ES-I3 (cell line): ENCODE data around the gene SNX32.
A peak's percentile ranks its signal among the peaks of the same experiment; 100 is the strongest.

Source experiments
- H3K36me3 ChIP-seq: 2 replicates; pipeline ENCODE4 v1.6.1; 2013; ENCODE audit warnings: mild to moderate bottlenecking, low read length, control low read depth, moderate library complexity; ENCODE audit not compliant: insufficient read depth
- H3K4me1 ChIP-seq: 2 replicates; pipeline ENCODE4 v1.6.1; 2013; ENCODE audit warnings: mild to moderate bottlenecking, control low read depth, low read length; ENCODE audit not compliant: insufficient read depth
- H3K9ac ChIP-seq: 2 replicates; pipeline ENCODE4 v1.6.1; 2013; ENCODE audit warnings: low read depth, mild to moderate bottlenecking, low read length, moderate library complexity
- H3K9me3 ChIP-seq: 2 replicates; pipeline ENCODE4 v1.6.1; 2013; ENCODE audit warnings: mild to moderate bottlenecking, low read length, moderate library complexity; ENCODE audit not compliant: control insufficient read depth, insufficient read depth

SNX32 gene

GRCh38 chr11:65854161-65854592, 20.4 kb downstream of the SNX32 start:
- Histone ChIP-seq H3K4me1 (no peaks in the 10 kb centered on the region), H3K9me3 (peaks cover 8% of the 10 kb centered on the region; the same call in 1 of the 2 replicates), H3K36me3 (peaks cover 20% of the 10 kb centered on the region), H3K9ac (no peak overlapping the region)

DNA sequence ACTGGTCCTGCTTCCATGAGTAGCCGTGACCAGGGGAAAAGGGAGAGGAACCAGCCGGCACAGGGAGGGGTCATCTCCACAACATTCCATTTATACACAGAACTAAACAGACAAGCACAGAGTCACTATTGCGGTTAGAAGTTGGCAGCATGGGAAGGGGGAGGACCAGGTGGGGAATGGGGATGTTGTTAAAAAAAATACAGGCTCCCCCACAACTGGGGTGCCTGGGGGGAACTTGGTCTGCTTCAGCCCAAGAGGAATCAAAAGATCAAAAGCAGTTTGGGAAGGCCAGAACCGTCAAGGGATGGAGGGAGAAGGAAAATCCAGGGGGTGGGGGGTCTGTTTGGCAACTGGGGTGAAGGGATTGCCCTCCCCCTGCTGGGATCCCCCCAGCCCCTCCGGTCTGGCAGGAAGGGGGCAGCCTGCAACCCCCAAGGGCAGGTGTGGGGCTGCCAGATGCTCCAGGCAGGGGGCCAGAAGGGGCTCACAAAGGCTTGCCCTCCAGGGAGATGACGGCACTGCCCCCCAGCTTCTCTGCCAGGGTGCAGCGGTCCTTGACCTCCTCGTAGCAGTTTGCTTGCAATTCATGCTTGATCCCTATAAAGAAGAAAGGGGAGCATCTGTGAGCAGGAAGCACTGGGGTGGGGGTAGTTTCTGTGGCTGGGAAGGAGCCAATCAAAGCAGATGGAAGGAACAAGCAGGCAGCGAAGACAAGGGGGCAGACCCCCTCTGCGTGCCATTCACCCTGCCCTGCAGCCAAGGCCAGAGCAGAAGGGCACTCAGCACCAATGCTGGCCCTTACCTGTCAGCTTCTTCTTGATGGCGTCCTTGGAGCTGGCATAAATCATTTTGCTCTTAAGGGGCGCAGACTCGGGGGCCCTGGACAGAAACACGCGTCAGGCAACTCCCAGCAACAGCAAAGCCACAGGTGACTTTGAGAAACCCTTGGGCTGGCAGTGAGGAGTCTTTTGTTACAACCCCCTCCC, 21.4 kb downstream of the SNX32 start:
- Histone ChIP-seq H3K9me3 (peaks cover 8% of the 10 kb centered on the region; the same call in 1 of the 2 replicates), H3K9ac (no peak overlapping the region), H3K4me1 (no peaks in the 10 kb centered on the region), H3K36me3 (peaks cover 20% of the 10 kb centered on the region)

DNA sequence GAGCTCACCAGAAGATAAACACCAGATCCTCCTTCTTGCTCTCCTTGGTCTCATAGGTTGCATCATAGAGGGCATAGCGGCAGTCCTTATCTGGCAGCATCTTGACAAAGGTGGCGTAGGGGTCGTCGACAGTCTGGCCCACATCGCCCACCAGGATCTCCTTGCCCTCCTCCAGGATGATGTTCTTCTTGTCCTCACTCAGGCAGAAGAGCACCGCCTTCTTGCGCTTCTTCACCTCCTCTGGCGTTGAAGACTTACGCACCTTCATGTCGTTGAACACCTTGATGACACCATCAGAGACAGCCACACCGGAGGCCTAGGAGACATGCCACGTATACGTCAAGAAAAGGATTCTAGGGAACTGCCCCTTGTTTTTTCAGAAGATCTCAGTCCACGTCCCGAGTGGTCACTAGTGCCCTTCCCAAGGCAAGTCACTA, 22.2 kb downstream of the SNX32 start:
- Histone ChIP-seq H3K9me3 (peaks cover 8% of the 10 kb centered on the region; the same call in 1 of the 2 replicates), H3K9ac (no peak overlapping the region), H3K36me3 (peaks cover 20% of the 10 kb centered on the region), H3K4me1 (no peaks in the 10 kb centered on the region)

DNA sequence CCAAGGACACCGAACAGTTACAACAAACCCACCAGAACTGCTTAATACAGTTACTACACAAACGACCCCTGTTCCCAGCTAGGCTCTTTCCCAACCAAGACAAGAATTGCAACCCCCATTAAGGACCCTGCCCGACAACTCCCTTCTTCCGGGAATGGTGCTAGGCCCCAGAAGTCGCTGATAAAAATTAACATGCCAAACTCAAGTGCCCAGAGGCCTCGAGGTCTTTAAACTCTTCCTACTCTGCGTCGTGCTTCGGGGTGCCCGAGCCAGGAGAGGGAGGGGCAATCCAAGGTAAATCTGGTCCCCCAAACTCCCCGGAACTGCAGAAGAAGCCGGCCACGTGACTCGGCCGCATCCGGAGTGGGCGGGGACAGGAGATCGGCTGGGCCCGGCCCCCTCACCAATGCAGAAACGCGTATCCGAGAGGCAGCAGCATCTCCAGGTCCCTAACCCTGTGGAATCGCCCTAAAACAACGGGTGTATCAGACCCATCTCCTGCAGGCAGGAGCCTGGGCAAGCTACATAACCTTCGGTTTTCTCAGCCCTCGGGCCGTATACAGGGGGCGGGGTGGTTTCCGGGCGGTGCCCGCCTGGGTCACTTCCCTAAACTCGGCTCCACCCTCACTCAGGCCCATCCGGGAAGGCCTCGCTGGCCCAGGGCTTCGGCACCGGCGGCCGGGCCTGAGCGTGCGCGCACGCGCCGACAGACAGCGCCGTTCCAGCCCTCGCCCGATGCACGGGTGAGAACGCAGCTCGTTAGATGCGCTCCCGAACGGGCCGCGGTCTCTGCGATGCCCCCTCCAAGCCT, 23.1 kb downstream of the SNX32 start:
- no peaks in the 10 kb centered on the region for H3K9me3 ChIP-seq
- peak overlapping the region; percentile 87 for H3K9ac ChIP-seq
- peaks cover 20% of the 10 kb centered on the region for H3K36me3 ChIP-seq
- H3K4me1 ChIP-seq: no peaks in the 10 kb centered on the region; the same call in 1 of the 2 replicates

- no peaks in the 10 kb centered on the region; the same call in 1 of the 2 replicates for H3K4me1 ChIP-seq
- H3K9me3 ChIP-seq: no peaks in the 10 kb centered on the region
- peaks cover 20% of the 10 kb centered on the region for H3K36me3 ChIP-seq
Observed at GRCh38 chr11:65857500-65857852, 23.7 kb downstream of the SNX32 start.

GRCh38 chr11:65857853-65858680, 24.3 kb downstream of the SNX32 start, which contains the start of gene CFL1:
CFL1 (minus strand) TSS chr11:65858180; CDS start chr11:65858099, 81 bp downstream.
- peaks cover 20% of the 10 kb centered on the region for H3K36me3 ChIP-seq
- H3K9me3 ChIP-seq: no peaks in the 10 kb centered on the region

More at GRCh38 chr11:65857500-65857852, 23.7 kb downstream of the SNX32 start:
- H3K9ac ChIP-seq: peak overlapping the region; percentile 87

DNA sequence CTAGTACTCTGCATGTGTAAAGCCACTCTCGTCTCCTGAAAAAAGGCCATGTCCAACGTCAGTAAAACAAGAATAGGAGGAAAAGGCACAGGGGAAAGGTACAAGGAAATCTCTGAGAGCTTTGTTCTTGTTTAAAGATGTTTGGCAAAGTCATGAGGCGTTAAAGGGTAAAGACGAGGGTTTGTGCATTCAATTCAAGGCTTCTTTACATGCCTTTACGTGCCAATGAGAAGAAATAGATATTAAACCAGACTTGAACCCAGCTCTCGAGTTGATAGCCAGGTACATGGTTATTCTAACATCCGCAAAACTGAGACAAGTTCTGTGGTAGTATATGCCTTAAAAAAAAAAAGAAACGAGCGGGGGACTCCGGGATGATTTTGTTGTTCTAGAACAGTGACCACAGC, 24.9 kb downstream of the SNX32 start:
- no peaks in the 10 kb centered on the region; the same call in 1 of the 2 replicates for H3K4me1 ChIP-seq
- H3K9ac ChIP-seq: peak overlapping the region; percentile 57
- H3K9me3 ChIP-seq: no peaks in the 10 kb centered on the region
- peaks cover 16% of the 10 kb centered on the region for H3K36me3 ChIP-seq

More at GRCh38 chr11:65857853-65858680, 24.3 kb downstream of the SNX32 start, which contains the start of gene CFL1:
- no peaks in the 10 kb centered on the region; the same call in 1 of the 2 replicates for H3K4me1 ChIP-seq
- H3K9ac ChIP-seq: peak within 1 kb of the TSS; percentile 87

GRCh38 chr11:65859095-65859811, 25.5 kb downstream of the SNX32 start:
- Histone ChIP-seq H3K9me3 (no peaks in the 10 kb centered on the region), H3K4me1 (no peaks in the 10 kb centered on the region; the same call in 1 of the 2 replicates), H3K36me3 (peaks cover 18% of the 10 kb centered on the region), H3K9ac (peak overlapping the region; percentile 88)

- H3K4me1 ChIP-seq: no peaks in the 10 kb centered on the region; the same call in 1 of the 2 replicates
- H3K9me3 ChIP-seq: no peaks in the 10 kb centered on the region
- H3K36me3 ChIP-seq: peaks cover 16% of the 10 kb centered on the region
- H3K9ac ChIP-seq: peak overlapping the region; percentile 88
Observed at GRCh38 chr11:65859812-65860277, 26.1 kb downstream of the SNX32 start.

DNA sequence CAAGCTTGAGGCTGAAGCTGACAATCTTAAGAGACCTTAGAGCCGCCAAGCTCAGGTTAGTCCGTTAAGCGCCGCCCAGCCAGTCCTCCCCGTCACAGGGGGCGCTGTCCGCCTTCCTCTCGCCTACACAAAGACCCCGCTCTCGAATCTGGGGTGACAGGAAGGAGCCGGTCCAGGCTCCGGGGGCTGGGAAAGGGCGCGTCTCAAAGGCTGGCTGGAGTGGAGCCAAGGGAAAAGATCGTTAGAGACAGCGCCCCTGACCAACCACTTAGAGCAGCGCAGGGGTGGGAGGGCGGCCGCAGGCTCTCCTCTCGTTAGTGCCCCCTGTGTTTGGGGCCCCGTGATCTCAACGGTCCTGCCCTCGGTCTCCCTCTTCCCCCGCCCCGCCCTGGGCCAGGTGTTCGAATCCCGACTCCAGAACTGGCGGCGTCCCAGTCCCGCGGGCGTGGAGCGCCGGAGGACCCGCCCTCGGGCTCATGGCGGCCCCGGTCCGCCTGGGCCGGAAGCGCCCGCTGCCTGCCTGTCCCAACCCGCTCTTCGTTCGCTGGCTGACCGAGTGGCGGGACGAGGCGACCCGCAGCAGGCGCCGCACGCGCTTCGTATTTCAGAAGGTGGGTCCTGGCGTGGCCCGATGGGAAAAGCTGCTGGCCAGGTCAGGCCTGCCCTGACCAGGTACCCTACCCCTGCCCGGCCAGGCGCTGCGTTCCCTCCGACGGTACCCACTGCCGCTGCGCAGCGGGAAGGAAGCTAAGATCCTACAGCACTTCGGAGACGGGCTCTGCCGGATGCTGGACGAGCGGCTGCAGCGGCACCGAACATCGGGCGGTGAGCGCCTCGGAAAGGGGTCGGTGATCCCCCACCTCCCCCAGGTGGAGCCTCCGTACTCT, 26.8 kb downstream of the SNX32 start, which contains the start of gene MUS81:
Gene MUS81, plus strand, starts transcription at position 156 of the 887 bp plus-strand sequence. Its CDS starts 321 bp downstream, at position 477.
- Histone ChIP-seq H3K9me3 (no peaks in the 10 kb centered on the region), H3K4me1 (no peaks in the 10 kb centered on the region; the same call in 1 of the 2 replicates), H3K9ac (peak within 1 kb of the TSS; percentile 88), H3K36me3 (peaks cover 14% of the 10 kb centered on the region)

GRCh38 chr11:65861165-65861505, 27.4 kb downstream of the SNX32 start:
- Histone ChIP-seq H3K9ac (peak overlapping the region; percentile 88), H3K4me1 (no peaks in the 10 kb centered on the region; the same call in 1 of the 2 replicates), H3K36me3 (peaks cover 8% of the 10 kb centered on the region), H3K9me3 (no peaks in the 10 kb centered on the region)

DNA sequence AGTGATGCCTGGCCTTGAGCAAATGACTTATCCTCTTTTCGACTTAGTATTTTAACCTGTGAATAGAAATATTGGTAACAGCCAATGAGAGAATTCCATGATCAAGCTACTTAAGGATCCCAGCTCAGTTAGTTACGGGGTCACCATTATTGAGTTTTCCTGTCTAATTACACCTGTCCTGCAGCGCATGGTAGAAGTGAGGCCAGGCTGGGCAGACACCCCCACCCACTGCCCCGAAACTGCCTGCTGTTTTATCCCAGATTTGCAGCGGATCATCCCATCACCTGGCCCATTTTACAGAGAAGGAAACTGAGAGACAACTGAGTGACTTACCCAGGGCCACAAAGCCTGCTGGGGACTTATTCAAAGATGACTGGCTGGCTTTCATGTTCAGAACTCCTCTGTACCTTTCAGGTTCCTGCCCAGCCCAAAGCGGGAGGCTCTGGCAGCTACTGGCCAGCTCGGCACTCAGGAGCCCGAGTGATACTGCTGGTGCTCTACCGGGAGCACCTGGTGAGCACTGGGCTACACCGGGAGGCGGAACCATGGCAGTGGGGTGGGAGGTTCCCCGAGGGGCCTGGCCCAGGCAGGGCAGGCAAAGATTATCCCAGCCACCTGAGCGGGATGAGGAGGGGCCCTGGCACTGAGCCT, 27.9 kb downstream of the SNX32 start:
- peak overlapping the region; percentile 88 for H3K9ac ChIP-seq
- no peaks in the 10 kb centered on the region for H3K9me3 ChIP-seq
- H3K4me1 ChIP-seq: no peaks in the 10 kb centered on the region; the same call in 1 of the 2 replicates
- H3K36me3 ChIP-seq: peaks cover 7% of the 10 kb centered on the region
